DMS53 treated with DMSO at 0.1 percent for 48 hours (cell line): ENCODE results near the gene HNRNPR.
"Not testable (repeated sequence)": the region's sequence is repeated elsewhere in the genome, so short reads cannot be mapped to it uniquely, and the experiment has no call there.

Experiments
- DNase-seq: peaks from one replicate; lab custom pipeline; 2025; ENCODE audit not compliant: unreplicated experiment; lab: John Stamatoyannopoulos, UW

HNRNPR gene

GRCh38 chr1:23331713-23332112, 12.4 kb downstream of the HNRNPR start:
- DNase-seq, result no peak

- DNase-seq, result no peak
Measured at GRCh38 chr1:23330846-23331245, 13.2 kb downstream of the HNRNPR start.

GRCh38 chr1:23325393-23325792, 18.7 kb downstream of the HNRNPR start:
- DNase-seq, result no peak

- DNase-seq, result no peak
Measured at GRCh38 chr1:23322770-23323169, 21.3 kb downstream of the HNRNPR start.

- not testable (repeated sequence) for DNase-seq
Measured at GRCh38 chr1:23310280-23310679, 33.8 kb downstream of the HNRNPR start.

- no peak for DNase-seq
Measured at GRCh38 chr1:23304140-23304620, 39.9 kb downstream of the HNRNPR start.

GRCh38 chr1:23303524-23303923, 40.6 kb downstream of the HNRNPR start:
- no peak for DNase-seq

- no peak for DNase-seq
Measured at GRCh38 chr1:23296931-23297330, 47.2 kb downstream of the HNRNPR start.

- DNase-seq, result no peak
Measured at GRCh38 chr1:23291706-23292105, 52.4 kb downstream of the HNRNPR start.

- no peak for DNase-seq
Measured at GRCh38 chr1:23290836-23291565, 53.1 kb downstream of the HNRNPR start.

GRCh38 chr1:23288671-23289070, 55.4 kb downstream of the HNRNPR start:
- DNase-seq, result no peak

GRCh38 chr1:23288201-23288600, 55.9 kb downstream of the HNRNPR start:
- no peak for DNase-seq

- DNase-seq, result no peak
Measured at GRCh38 chr1:23286401-23286800, 57.7 kb downstream of the HNRNPR start.

- DNase-seq, result no peak
Measured at GRCh38 chr1:23283667-23284602, 60.1 kb downstream of the HNRNPR start.

GRCh38 chr1:23282957-23283356, 61.1 kb downstream of the HNRNPR start:
- no peak for DNase-seq

GRCh38 chr1:23278717-23279116, 65.4 kb downstream of the HNRNPR start:
- DNase-seq, result no peak

GRCh38 chr1:23276531-23276930, 67.6 kb downstream of the HNRNPR start:
- DNase-seq, result no peak

- DNase-seq, result no peak
Measured at GRCh38 chr1:23274134-23274505, 70.0 kb downstream of the HNRNPR start.

- no peak for DNase-seq
Measured at GRCh38 chr1:23273450-23274133, 70.5 kb downstream of the HNRNPR start.

GRCh38 chr1:23263380-23263887, 80.7 kb downstream of the HNRNPR start:
- DNase-seq, result no peak

- DNase-seq, result not testable (repeated sequence)
Measured at GRCh38 chr1:23258082-23258481, 86.0 kb downstream of the HNRNPR start.
